ENCODE measurements around the gene PTPN6. TPM values are rescaled to one million over a fixed set of nuclear protein-coding genes. Genes with fewer than 3 reads are reported as not detected.

PTPN6 gene
- total and polyA plus RNA-seq, 2 of the 13 experiments (the other 11 are each of a cell fraction or from before 2014, with no cell fraction given) = 10.5 to 10.6 TPM

- POLR2A ChIA-PET = interaction anchor here (8.0 kb wide), 1 partner anchor 13 kb away, joined by 180 read pairs; the partner anchor contains the start of genes C12orf57 and RNU7-1
- CTCF ChIA-PET (ENCODE audit: low intra/inter-chr PET ratio, low total read pairs) = no interaction called here
- H3K27me3 ChIP-seq (ENCODE audit: control insufficient read depth in 1 of 2, insufficient read depth in 2 of 2, low read length in 2 of 2) = no peaks in the 10 kb centered on the region
Observed at GRCh38 chr12:6958609-6959057, 7.5 kb downstream of the PTPN6 start.

More at GRCh38 chr12:6958609-6959057, 7.5 kb downstream of the PTPN6 start:
- no peak overlapping the region for H2AFZ ChIP-seq (ENCODE audit: low read length)
- no peaks in the 10 kb centered on the region for H3K79me2 ChIP-seq (ENCODE audit: insufficient read depth, low read length)
- peaks cover 28% of the 10 kb centered on the region for H3K4me1 ChIP-seq (ENCODE audit: insufficient read depth, low read length)
- H3K4me2 ChIP-seq (ENCODE audit: low read depth, low read length) = no peak overlapping the region
- H3K27ac ChIP-seq (ENCODE audit: extremely low read length, insufficient read depth, low read length) = no peak overlapping the region
- FAIRE-seq (no peak), DNase-seq (ENCODE audit: low spot score) (no peak), ATAC-seq (no peak)
- no peaks in the 10 kb centered on the region; a peak in 1 of 5 replicates for H3K36me3 ChIP-seq (replicated peaks in 1 of 2; ENCODE audit: control insufficient read depth in 1 of 2, insufficient read depth in 2 of 2, low read length in 2 of 2)
- no TSS peak for BruUV-seq (replicated peaks)
- in situ Hi-C loops (cut with HindIII; ENCODE audit: extremely low pct_ligation_motif_present, low pct_unique_long_range_greater_than_20kb) (no loop called here), intact Hi-C loops (cut with micrococcal nuclease; ENCODE audit: unreplicated experiment) (no loop called here)
- 88% methylated on average over 9 of the region's 10 CpGs for WGBS (ENCODE audit: low lambda C conversion rate)
- no peaks in the 10 kb centered on the region for H4K20me1 ChIP-seq (ENCODE audit: insufficient read depth, low read length)
- no peaks in the 10 kb centered on the region for H3K9me3 ChIP-seq (ENCODE audit: low read length)
- TF ChIP-seq ZBTB39 (CRISPR knock-in tag; IDR thresholded peaks at IDR 0.05) (no peak), ZNF710 (CRISPR knock-in tag; IDR thresholded peaks at IDR 0.05; ENCODE audit: borderline replicate concordance) (no peak), MLLT10 (CRISPR knock-in tag; IDR thresholded peaks at IDR 0.05) (no peak), RORA (CRISPR knock-in tag; IDR thresholded peaks at IDR 0.05) (no peak), BHLHE40 (IDR thresholded peaks at IDR 0.05; ENCODE audit: low read length) (no peak), MEIS2 (CRISPR knock-in tag; IDR thresholded peaks at IDR 0.05) (no peak), ELF3 (CRISPR knock-in tag; IDR thresholded peaks at IDR 0.05) (no peak), ZNF598 (CRISPR knock-in tag; IDR thresholded peaks at IDR 0.05; ENCODE audit: borderline replicate concordance) (no peak), ZNF652 (CRISPR knock-in tag; IDR thresholded peaks at IDR 0.05; ENCODE audit: borderline replicate concordance, low read depth) (no peak), ZNF556 (CRISPR knock-in tag; IDR thresholded peaks at IDR 0.05; ENCODE audit: borderline replicate concordance) (no peak), ARID3A (IDR thresholded peaks at IDR 0.05; ENCODE audit: low read depth, low read length) (no peak), NBN (conservative IDR thresholded peaks at IDR 0.05) (no peak), CAMTA2 (CRISPR knock-in tag; IDR thresholded peaks at IDR 0.05; ENCODE audit: borderline replicate concordance) (no peak), ERF (CRISPR knock-in tag; IDR thresholded peaks at IDR 0.05) (no peak), ETV5 (CRISPR knock-in tag; IDR thresholded peaks at IDR 0.05; ENCODE audit: borderline replicate concordance) (no peak), RARG (CRISPR knock-in tag; IDR thresholded peaks at IDR 0.05; ENCODE audit: low read depth) (no peak)
- TF ChIP-seq, protein P1, sequence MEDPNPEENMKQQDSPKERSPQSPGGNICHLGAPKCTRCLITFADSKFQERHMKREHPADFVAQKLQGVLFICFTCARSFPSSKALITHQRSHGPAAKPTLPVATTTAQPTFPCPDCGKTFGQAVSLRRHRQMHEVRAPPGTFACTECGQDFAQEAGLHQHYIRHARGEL (CRISPR knock-in tag; IDR thresholded peaks at IDR 0.05) = no peak
- TF ChIP-seq, protein P2, sequence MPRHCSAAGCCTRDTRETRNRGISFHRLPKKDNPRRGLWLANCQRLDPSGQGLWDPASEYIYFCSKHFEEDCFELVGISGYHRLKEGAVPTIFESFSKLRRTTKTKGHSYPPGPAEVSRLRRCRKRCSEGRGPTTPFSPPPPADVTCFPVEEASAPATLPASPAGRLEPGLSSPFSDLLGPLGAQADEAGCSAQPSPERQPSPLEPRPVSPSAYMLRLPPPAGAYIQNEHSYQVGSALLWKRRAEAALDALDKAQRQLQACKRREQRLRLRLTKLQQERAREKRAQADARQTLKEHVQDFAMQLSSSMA (CRISPR knock-in tag; IDR thresholded peaks at IDR 0.05) = no peak
- no peak overlapping the region for H3K4me3 ChIP-seq (replicated peaks in 1 of 3; ENCODE audit: insufficient read depth in 1 of 3, low read depth in 2 of 3, low read length in 3 of 3)
- no peak overlapping the region for H3K9ac ChIP-seq (ENCODE audit: insufficient read depth, low read depth, low read length)
